Muscle of leg (tissue), 11 donors: ENCODE results near the gene SLC2A5. TPM values are rescaled to one million over a fixed set of nuclear protein-coding genes. Genes with fewer than 3 reads are reported as not detected.
A peak's percentile ranks its signal among the peaks of the same experiment; 100 is the strongest.
"Not testable (repeated sequence)": the region's sequence is repeated elsewhere in the genome, so short reads cannot be mapped to it uniquely, and the experiment has no call there.

Experiments
- DNase-seq: peaks from one replicate; pipeline ENCODE4 v3.0.0; 2013
- H3K27ac ChIP-seq: one replicate; pipeline ENCODE4 v1.5.1; 2013; ENCODE audit warnings: mild to moderate bottlenecking, low read length, control low read depth
- H3K27me3 ChIP-seq: one replicate; pipeline ENCODE4 v1.6.1; 2013; ENCODE audit warnings: low read length; ENCODE audit not compliant: control insufficient read depth, insufficient read depth
- H3K36me3 ChIP-seq: one replicate; pipeline ENCODE4 v1.6.1; 2013; ENCODE audit warnings: low read length; ENCODE audit not compliant: control insufficient read depth, insufficient read depth
- H3K4me1 ChIP-seq: one replicate; pipeline ENCODE4 v1.6.1; 2013; ENCODE audit warnings: low read length; ENCODE audit not compliant: control insufficient read depth, insufficient read depth
- H3K4me3 ChIP-seq: one replicate; pipeline ENCODE4 v1.5.1; 2013; ENCODE audit warnings: low read length, control low read depth
- H3K9me3 ChIP-seq: replicated peaks from 2 replicates; pipeline ENCODE4 v1.6.1; 2013; ENCODE audit warnings: low read depth, low read length; ENCODE audit not compliant: control insufficient read depth
- WGBS: methylation state at CpG from one replicate; pipeline ENCODE4 v1.1.5; 2013; ENCODE audit warnings: missing lambda C conversion rate; ENCODE audit not compliant: insufficient coverage; 5-methylcytosine and 5-hydroxymethylcytosine counted together
- polyA plus RNA-seq, 8 donors: library from polyadenylated mRNA; unstranded; fragments of 120-200 nt; gene quantifications; one replicate each; pipeline versions ENCODE4 v1.2.1 to v1.2.3, GENCODE V29; 2013; ENCODE audit warnings: inconsistent platforms in 1 of 8, low replicate concordance in 1 of 8; ENCODE audit not compliant: insufficient read length in 8 of 8, insufficient read depth in 1 of 8
- total RNA-seq: library from RNA; stranded (reverse); fragments of 120-200 nt; gene quantifications from one replicate; pipeline ENCODE4 v1.2.4, GENCODE V29; 2013

Gene SLC2A5
- total and polyA plus RNA-seq, 9 donors, result 3.4 to 16.9 (median 7.9) TPM

DNA sequence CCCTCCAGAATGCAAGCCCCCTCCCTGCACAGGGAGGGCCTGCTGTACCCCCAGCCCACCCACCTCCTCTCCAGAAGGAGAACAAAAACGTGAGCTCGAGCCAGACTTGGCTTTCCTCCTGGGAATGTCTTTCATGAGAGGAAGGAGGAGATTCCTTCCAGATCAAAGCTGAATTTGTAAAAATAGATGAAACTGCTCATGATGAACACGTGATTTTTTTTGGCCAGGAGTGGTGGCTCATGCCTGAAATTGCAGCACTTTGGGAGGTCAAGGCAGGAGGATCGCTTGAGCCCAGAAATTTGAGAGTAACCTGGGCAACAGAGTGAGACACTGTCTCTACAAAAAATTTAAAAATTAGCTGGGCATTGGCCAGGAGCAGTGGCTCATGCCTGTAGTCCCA lies 37.7 kb upstream of the SLC2A5 start:
- no peak overlapping the region for H3K4me3 ChIP-seq
- WGBS, result 44% methylated on average over 2 of the region's 4 CpGs
- no peak overlapping the region for H3K27ac ChIP-seq
- H3K9me3 ChIP-seq, result no peaks in the 10 kb centered on the region
- peaks cover 2% of the 10 kb centered on the region for H3K27me3 ChIP-seq
- H3K4me1 ChIP-seq, result peaks cover 2% of the 10 kb centered on the region
- no peaks in the 10 kb centered on the region for H3K36me3 ChIP-seq
- peak; percentile 30 for DNase-seq

GRCh38 chr1:9106286-9106685 lies 36.9 kb upstream of the SLC2A5 start:
- no peaks in the 10 kb centered on the region for H3K9me3 ChIP-seq
- H3K27ac ChIP-seq, result no peak overlapping the region
- WGBS, result 78% methylated on average over 14 of the region's 14 CpGs
- peaks cover 2% of the 10 kb centered on the region for H3K4me1 ChIP-seq
- H3K4me3 ChIP-seq, result no peak overlapping the region
- no peaks in the 10 kb centered on the region for H3K36me3 ChIP-seq
- no peak for DNase-seq
- peaks cover 2% of the 10 kb centered on the region for H3K27me3 ChIP-seq

DNA sequence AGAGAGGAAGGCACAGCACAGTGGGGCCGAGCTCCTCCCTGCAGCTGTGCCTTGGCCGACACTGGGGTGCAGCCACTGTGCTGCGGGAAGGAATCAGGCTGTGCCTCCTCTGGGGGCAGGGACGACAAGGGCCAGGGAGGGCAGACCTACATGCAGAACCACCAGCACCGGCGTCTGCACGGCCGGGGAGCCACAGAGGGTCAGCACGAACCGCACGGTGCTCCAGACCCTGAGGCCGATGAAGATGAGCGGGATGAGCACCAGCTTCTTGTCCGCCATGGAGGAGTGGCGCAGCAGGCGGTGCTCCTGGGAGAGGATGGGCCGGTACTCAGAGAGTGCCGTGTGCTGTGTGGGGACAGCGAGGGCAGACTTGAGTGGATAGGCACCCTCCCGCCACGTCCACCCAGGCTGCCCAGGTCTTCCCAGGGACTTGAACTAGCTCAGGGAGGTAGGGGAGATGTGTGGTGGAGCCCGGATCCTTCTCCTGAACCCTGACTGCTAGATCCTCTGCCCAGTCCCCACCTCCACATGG lies 36.0 kb upstream of the SLC2A5 start:
- 84% methylated on average over 16 of the region's 22 CpGs for WGBS
- DNase-seq, result no peak
- Histone ChIP-seq H3K36me3 (no peaks in the 10 kb centered on the region), H3K9me3 (no peaks in the 10 kb centered on the region), H3K4me1 (no peaks in the 10 kb centered on the region), H3K27me3 (peaks cover 2% of the 10 kb centered on the region), H3K4me3 (no peak overlapping the region), H3K27ac (no peak overlapping the region)

- H3K27me3 ChIP-seq, result no peaks in the 10 kb centered on the region
- no peak overlapping the region for H3K27ac ChIP-seq
- 23% methylated on average over 3 of the region's 4 CpGs for WGBS
- DNase-seq, result peak; percentile 61
- H3K4me1 ChIP-seq, result no peaks in the 10 kb centered on the region
- no peaks in the 10 kb centered on the region for H3K36me3 ChIP-seq
- no peaks in the 10 kb centered on the region for H3K9me3 ChIP-seq
- H3K4me3 ChIP-seq, result no peak overlapping the region
These were observed 32.2 kb upstream of the SLC2A5 start for GRCh38 chr1:9101510-9102146.

- H3K27me3 ChIP-seq, result no peaks in the 10 kb centered on the region
- H3K4me1 ChIP-seq, result no peaks in the 10 kb centered on the region
- no peak overlapping the region for H3K27ac ChIP-seq
- H3K36me3 ChIP-seq, result no peaks in the 10 kb centered on the region
- no peak for DNase-seq
- H3K9me3 ChIP-seq, result peaks cover 5% of the 10 kb centered on the region
- H3K4me3 ChIP-seq, result no peak overlapping the region
- WGBS, result 80% methylated on average over 1 of the region's 8 CpGs
These were observed 31.1 kb upstream of the SLC2A5 start for GRCh38 chr1:9100471-9101043.

- no peak overlapping the region for H3K27ac ChIP-seq
- no peaks in the 10 kb centered on the region for H3K27me3 ChIP-seq
- peak; percentile 26 for DNase-seq
- H3K36me3 ChIP-seq, result no peaks in the 10 kb centered on the region
- peaks cover 7% of the 10 kb centered on the region for H3K9me3 ChIP-seq
- WGBS, result 65% methylated on average over 7 of the region's 7 CpGs
- no peaks in the 10 kb centered on the region for H3K4me1 ChIP-seq
- no peak overlapping the region for H3K4me3 ChIP-seq
These were observed 30.1 kb upstream of the SLC2A5 start for GRCh38 chr1:9099555-9099954.

DNA sequence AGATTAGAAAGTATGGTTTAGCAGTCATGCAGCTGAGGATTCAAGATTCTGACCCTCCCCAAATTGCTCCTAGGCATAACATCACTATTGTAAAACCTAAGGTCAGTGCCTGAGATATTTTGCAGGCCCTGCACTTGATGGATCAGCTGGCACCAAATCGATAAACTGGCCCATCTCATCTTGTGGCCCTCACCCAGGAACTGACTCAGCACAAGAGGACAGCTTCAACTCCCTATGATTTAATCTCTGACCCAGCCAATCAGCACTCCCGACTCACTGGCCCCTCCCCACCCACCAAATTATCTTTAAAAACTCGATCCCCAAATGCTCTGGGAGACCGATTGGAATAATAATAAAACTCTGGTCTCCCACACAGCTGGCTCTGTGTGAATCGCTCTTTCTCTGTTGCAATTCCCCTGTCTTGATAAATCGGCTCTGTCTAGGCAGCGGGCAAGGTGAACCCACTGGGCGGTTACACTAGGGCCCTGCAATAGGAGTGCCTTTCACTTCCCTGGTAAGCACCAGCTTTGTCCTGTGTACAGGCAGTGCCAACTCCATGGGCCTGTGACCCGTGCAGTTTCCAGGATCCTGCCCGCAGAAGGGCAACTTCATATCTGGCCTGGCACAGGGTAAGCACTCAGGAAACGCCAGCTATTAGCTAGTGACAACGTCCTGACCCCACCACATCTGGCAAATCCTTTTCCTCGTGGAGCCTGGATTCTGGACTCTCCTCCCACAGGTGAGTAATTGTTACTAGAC lies 28.7 kb upstream of the SLC2A5 start:
- no peaks in the 10 kb centered on the region for H3K27me3 ChIP-seq
- no peak overlapping the region for H3K27ac ChIP-seq
- 78% methylated on average over 12 of the region's 13 CpGs for WGBS
- peaks cover 7% of the 10 kb centered on the region for H3K9me3 ChIP-seq
- H3K4me1 ChIP-seq, result no peaks in the 10 kb centered on the region
- no peak for DNase-seq
- no peak overlapping the region for H3K4me3 ChIP-seq
- no peaks in the 10 kb centered on the region for H3K36me3 ChIP-seq

DNA sequence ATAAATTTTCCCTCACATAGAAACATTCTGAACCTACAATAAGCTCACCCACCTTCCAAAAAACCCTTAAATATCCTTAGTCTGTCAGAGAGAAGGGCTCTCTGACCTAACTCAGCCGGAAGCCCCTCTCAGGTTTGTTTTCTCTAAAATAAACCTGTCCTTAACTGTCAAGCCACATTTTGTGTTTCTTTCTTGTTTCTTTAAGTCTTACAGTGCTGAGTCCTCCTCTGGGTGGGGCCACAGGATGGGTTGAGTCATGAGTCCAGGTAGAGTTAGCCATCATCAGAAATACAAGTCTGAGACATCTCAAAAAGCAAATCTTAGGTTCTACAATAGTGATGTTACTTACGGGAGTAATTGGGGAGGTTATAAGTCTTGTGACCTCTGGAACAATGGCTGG lies 26.4 kb upstream of the SLC2A5 start:
- Histone ChIP-seq H3K9me3 (peaks cover 7% of the 10 kb centered on the region), H3K4me3 (no peak overlapping the region), H3K27ac (no peak overlapping the region), H3K4me1 (no peaks in the 10 kb centered on the region), H3K27me3 (peaks cover 3% of the 10 kb centered on the region), H3K36me3 (no peaks in the 10 kb centered on the region)
- no CpG with 5 or more reads among the region's 2 CpGs for WGBS
- no peak for DNase-seq

- H3K27ac ChIP-seq, H3K27me3 ChIP-seq, DNase-seq, H3K4me3 ChIP-seq, H3K4me1 ChIP-seq, H3K36me3 ChIP-seq, H3K9me3 ChIP-seq: not testable (repeated sequence)
- 86% methylated on average over 12 of the region's 18 CpGs for WGBS
These were observed 24.7 kb upstream of the SLC2A5 start for GRCh38 chr1:9093996-9094595.

- H3K9me3 ChIP-seq, result peaks cover 7% of the 10 kb centered on the region
- H3K36me3 ChIP-seq, result no peaks in the 10 kb centered on the region
- peaks cover 7% of the 10 kb centered on the region for H3K27me3 ChIP-seq
- WGBS, result 55% methylated on average over 4 of the region's 6 CpGs
- H3K4me1 ChIP-seq, result no peaks in the 10 kb centered on the region
- H3K27ac ChIP-seq, result no peak overlapping the region
- no peak overlapping the region for H3K4me3 ChIP-seq
- no peak for DNase-seq
These were observed 24.1 kb upstream of the SLC2A5 start for GRCh38 chr1:9093581-9093980.
